HG02763 (cell line): ENCODE measurements around the gene FAU.

Experiments used
- ATAC-seq: cut with Tn5 transposase; IDR thresholded peaks from one replicate; pipeline ENCODE4 v1.9.1; 2021; ENCODE audit warnings: mild to moderate bottlenecking, moderate library complexity; ENCODE audit not compliant: unreplicated experiment

Gene FAU

DNA sequence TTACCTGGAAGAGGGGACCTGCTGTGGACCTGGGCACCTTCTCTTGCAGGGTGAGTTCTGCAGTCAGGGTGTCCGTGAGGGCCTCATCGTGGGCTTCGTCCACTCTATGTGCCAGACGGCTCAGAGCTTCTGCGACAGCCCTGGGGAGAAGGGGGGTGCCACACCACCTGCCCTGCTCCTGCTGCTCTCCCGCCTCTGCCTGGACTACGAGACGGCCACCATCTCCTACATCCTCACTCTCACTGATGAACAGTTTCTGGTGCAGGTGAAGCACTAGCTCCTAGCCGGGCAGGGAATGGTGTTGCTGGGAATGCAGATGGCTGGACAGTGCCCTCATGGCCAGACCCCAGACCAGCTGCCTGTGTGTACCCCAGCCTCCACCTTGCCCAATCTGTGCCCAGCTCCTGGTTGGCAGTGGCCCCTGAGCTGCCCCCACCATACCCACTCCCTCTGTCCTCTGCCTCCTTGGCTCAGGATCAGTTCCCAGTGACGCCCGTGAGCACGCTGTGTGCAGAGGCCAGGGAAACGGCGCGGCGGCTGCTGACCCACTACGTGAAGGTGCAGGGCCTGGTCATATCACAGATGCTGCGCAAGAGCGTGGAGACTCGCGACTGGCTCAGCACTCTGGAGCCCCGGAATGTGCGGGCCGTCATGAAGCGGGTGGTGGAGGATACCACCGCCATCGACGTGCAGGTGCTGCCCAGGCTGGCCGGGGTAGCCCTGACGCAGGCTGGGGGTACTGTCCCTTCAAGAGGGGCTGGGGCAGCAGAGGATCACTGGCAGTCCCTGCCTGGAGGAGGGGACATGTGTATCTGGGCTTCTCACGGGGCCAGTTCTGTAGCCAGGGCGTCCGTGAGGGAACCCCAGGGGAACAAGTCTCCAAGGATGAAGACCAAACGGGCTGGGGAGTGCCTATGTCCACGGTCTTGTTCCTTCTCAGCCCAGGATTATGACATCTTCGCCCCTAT, 12.4 kb downstream of the FAU start:
- no peak for ATAC-seq

DNA sequence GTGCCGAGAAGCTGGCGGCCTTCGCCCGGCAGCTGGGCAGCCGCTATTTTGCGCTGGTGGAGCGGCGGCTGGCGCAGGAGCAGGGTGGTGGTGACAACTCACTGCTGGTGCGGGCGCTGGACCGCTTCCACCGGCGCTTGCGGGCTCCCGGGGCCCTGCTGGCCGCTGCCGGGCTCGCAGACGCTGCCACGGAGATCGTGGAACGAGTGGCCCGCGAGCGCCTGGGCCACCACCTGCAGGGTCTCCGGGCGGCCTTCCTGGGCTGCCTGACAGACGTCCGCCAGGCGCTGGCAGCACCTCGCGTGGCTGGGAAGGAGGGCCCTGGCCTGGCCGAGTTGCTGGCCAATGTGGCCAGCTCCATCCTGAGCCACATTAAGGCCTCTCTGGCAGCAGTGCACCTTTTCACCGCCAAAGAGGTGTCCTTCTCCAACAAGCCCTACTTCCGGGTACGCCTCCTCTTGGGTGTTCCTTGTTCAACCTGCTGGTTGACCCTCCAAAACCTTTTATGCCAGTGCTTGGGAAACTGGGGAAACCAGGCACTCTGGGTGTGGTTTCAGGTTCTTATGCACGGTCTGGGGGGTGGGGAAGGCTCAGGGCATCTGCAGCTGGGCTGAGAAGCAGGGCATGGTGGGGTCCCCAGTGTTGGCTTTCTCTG, 13.3 kb downstream of the FAU start:
- ATAC-seq, result no peak

- no peak for ATAC-seq
Observed at GRCh38 chr11:65107751-65108468, 14.0 kb downstream of the FAU start.

DNA sequence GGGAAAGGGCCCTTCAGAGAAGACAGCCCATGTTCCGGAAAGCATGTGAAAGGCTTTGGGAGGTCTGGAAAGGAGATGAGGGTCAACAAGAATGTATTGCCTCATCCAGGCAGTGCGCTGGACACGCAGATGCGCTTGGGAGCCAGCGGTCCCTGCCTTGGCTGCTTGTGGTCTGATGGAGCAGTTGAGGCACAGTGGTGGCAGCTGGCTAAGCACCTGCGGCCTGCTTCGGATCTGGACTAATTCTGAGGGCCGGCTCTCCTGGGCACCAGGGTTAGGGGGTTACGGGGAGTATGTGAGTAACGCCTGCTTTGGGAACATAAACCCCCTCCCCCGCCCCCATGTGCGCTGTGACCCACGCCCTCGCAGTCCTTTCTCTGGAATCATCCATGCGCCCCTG, 14.9 kb downstream of the FAU start:
- ATAC-seq, result no peak

- no peak for ATAC-seq
Observed at GRCh38 chr11:65104628-65105027, 17.3 kb downstream of the FAU start.

GRCh38 chr11:65103476-65103875, 18.5 kb downstream of the FAU start:
- ATAC-seq, result no peak

DNA sequence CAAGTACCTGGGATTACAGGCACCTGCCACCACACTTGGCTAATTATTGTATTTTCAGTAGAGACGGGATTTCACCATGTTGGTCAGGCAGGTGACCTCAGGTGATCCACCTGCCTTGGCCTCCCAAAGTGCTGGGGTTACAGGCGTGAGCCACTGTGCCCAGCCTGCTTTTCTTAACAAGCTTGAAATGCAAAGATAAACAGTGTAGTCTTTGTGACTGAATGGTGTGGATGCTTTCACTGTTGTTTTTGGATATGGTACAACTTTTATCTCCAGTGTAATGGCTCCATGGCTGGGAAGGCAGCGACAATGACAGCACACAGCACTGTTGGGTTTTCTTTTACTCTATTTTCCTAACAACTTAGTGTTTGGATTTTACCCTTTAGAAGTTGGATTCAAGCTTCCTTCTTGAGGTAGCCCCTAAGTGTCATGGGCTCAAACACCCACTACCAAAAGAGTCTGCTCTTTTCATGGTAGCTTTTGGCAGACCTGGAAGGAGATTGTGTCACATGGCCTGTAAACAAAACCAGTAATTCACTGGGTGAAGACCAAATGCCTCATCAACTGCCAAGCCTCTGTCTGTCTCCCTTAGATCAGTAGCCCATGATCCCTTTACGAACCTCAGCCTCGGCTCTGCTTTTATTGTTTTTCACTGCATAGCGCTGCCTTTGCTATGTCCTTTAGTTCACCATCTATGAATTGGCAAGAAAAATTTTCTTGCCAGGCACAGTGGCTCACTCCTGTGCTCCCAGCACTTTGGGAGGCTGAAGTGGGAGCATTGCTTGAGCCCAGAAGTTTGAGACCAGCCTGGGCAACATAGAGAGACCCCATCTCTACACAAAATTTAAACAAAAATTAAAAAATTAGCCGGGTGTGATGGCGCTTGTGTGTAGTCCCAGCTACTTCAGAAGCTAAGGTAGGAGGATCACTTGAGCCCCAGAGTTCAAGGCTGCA, 19.5 kb downstream of the FAU start:
- ATAC-seq, result no peak

GRCh38 chr11:65100674-65101350, 21.1 kb downstream of the FAU start:
- ATAC-seq, result no peak

GRCh38 chr11:65096926-65097325, 25.0 kb downstream of the FAU start:
- no peak for ATAC-seq

DNA sequence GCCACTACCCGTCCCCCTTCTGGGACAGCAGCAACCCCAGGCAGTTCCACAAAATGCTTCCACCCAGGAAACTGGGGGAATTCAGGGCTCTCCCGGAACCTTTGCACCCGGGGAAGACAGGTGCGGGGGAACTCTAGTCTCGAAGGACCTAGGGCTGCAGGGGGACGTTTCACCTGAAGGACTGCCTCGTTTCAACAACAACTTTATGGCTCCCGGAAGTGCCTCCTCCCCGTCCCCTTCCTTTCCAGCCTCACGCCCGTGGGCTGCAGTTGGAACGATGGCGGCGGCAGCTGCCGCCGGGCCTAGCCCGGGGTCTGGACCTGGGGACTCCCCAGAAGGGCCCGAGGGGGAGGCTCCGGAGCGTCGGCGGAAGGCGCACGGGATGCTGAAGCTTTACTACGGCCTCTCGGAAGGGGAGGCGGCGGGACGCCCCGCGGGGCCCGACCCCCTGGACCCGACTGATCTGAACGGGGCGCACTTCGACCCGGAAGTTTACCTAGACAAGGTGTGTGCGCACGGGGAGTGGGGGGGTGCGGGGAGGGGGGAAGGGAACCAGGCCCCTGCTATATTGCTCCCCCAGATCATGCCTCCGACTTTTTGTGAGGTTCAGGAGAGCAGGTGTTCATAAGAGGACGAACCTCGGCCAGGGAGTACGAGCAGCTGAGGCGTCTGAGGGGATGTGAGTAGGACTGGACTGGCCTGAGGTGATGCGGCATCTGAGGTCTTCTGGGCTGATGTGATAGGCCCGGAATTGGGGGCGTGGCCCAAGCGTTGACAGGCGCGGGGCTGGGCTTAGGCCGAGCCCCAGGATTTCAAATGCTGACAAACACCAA, 25.7 kb downstream of the FAU start, which contains the start of gene VPS51:
TSS of gene VPS51 (plus strand) at position 241 of the 833 bp plus-strand sequence. CDS start at position 278, 37 bp downstream.
- ATAC-seq, result peak; percentile 75

GRCh38 chr11:65095427-65095826, 26.5 kb downstream of the FAU start:
- no peak for ATAC-seq

GRCh38 chr11:65090628-65091027, 31.3 kb downstream of the FAU start:
- no peak for ATAC-seq

GRCh38 chr11:65089621-65090020, 32.3 kb downstream of the FAU start:
- ATAC-seq, result no peak

DNA sequence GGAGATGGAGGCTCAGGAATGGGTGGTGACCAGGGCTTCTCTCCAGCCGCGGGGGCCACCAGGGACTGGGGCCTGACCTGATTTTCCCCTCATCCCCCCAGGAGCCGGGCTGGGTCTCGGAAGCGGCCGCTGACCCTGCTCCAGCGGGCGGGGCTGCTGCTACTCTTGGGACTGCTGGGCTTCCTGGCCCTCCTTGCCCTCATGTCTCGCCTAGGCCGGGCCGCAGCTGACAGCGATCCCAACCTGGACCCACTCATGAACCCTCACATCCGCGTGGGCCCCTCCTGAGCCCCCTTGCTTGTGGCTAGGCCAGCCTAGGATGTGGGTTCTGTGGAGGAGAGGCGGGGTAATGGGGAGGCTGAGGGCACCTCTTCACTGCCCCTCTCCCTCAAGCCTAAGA, 34.1 kb downstream of the FAU start:
- no peak for ATAC-seq

DNA sequence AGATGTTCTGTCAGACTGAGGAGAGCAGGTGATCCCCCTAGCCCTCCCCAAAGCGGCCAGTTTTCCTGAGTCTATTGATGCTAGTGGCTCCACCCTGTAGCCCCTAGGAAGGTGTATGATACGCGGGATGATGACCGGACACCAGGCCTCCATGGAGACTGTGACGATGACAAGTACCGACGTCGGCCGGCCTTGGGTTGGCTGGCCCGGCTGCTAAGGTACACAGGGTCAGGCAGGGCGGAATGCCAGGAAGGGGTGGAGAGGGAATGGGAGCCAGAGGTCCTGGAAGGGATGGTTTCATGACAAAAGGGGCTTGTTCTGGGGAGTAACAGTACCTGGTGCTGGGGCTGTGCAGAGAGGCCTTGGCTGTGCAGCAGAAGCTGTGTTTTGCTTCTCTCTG, 34.7 kb downstream of the FAU start:
- ATAC-seq, result no peak

DNA sequence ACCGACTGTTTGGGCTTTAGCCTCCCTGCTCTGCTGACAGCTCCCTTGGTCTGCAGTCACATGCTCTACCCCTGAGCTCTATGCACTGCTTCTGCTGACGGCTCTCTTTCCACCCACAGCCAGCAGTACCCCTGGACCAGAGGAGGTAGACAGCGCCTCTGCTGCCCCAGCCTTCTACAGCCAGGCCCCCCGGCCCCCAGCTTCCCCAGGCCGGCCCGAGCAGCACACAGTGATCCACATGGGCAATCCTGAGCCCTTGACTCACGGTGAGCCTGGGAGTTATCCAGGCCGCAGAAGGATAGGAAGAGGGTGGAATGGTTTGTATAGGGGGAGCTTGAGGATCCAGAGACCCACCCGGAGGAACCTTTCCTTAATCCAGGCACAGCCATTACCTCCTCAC, 35.1 kb downstream of the FAU start:
- no peak for ATAC-seq

GRCh38 chr11:65085446-65085845, 36.5 kb downstream of the FAU start:
- ATAC-seq, result no peak

- ATAC-seq, result no peak
Observed at GRCh38 chr11:65084598-65085375, 37.1 kb downstream of the FAU start.
